ENCODE measurements around the gene THUMPD3.

THUMPD3 gene

DNA sequence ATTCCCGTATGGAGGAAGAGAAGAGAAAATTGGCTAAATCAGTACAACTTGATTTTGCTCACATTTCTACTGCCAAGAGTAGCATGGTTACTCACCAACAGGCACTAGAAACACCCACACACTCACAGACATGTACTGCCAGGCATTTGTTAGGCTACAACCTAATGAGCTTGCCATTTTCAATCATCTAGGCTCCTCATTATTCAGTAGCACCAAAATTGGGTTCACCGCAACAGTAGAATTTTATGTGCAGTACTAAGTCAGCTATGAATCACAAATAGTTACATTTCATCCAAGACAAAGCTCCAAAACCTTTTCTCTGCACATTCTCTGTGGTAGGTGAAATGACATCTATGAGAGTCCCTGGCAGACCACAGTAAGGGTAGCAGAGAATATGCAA lies 15.0 kb upstream of the THUMPD3 start:
- TF ChIP-seq, protein P1, sequence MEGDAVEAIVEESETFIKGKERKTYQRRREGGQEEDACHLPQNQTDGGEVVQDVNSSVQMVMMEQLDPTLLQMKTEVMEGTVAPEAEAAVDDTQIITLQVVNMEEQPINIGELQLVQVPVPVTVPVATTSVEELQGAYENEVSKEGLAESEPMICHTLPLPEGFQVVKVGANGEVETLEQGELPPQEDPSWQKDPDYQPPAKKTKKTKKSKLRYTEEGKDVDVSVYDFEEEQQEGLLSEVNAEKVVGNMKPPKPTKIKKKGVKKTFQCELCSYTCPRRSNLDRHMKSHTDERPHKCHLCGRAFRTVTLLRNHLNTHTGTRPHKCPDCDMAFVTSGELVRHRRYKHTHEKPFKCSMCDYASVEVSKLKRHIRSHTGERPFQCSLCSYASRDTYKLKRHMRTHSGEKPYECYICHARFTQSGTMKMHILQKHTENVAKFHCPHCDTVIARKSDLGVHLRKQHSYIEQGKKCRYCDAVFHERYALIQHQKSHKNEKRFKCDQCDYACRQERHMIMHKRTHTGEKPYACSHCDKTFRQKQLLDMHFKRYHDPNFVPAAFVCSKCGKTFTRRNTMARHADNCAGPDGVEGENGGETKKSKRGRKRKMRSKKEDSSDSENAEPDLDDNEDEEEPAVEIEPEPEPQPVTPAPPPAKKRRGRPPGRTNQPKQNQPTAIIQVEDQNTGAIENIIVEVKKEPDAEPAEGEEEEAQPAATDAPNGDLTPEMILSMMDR (IDR thresholded peaks at IDR 0.05; ENCODE audit: low read depth, low read length): no peak
- no peak overlapping the region for H3K4me3 ChIP-seq (ENCODE audit: low read depth, low read length)
- H3K4me1 ChIP-seq: no peaks in the 10 kb centered on the region
- H3K27me3 ChIP-seq: no peaks in the 10 kb centered on the region
- no peaks in the 10 kb centered on the region for H3K9me3 ChIP-seq
- no peaks in the 10 kb centered on the region for H3K36me3 ChIP-seq
- no peak for DNase-seq

DNA sequence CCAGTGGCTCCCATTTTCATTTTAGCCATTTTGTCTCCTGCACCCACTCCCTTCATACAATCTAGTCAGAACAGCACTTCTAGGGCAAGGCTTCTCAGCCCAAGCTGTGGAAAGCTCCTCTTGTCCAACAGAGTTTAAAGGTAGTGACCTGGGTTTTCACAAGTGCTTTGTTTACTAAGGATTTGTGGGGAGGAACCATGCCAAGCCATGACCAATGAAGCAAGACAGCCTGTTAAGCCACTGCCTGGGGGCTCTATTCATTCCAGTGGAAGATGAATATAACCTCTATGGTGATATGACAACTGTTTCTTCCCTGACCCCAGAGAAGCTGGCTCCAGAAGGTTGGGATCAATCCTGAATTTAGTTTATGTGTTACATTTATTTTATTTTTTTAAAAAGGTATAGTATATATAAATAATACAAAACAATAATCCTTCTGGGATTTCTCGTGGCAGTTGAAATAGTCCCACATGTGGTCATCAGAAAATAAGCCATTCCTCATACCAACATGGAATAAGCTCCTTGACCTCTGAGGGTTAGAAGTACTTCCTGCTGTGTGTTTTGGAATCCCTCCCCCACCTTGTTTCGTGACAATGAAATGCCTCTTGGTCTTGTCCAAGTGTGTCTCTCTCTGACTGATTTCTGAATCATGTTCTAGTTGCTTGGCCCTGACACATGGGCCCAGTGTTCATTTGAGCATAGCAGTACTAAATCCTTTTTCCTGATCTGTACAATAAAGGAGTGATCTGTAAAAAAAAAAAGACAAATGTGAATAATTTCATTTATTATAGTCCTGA lies 13.3 kb upstream of the THUMPD3 start:
- peak; percentile 10 for DNase-seq
- no peaks in the 10 kb centered on the region for H3K36me3 ChIP-seq
- no peaks in the 10 kb centered on the region for H3K27me3 ChIP-seq
- no peaks in the 10 kb centered on the region for H3K4me1 ChIP-seq
- H3K4me3 ChIP-seq (ENCODE audit: low read depth, low read length): no peak overlapping the region
- H3K9me3 ChIP-seq: no peaks in the 10 kb centered on the region
- TF ChIP-seq, protein P1 (IDR thresholded peaks at IDR 0.05; ENCODE audit: low read depth, low read length): no peak

DNA sequence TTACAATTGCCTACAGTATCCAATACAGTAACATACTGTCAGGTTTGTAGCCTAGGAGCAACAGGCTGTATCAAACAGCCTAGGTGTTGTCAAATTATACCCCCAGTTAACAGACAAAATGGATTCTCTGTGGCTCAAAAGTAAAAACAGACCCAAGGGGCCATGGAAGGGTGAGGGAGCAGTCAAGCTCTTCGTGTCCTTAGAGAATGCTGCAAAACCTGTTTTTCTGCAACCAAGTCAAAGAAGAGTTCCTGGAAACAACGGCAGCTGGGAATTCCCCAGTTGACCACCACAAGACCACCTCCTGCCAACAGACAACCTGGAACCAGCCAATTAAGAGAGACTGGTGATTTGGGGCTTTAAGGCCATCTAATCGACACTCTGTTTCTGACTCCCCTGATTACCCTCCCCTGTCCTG lies 11.1 kb upstream of the THUMPD3 start:
- no peaks in the 10 kb centered on the region for H3K27me3 ChIP-seq
- DNase-seq: no peak
- TF ChIP-seq, protein P1 (IDR thresholded peaks at IDR 0.05; ENCODE audit: low read depth, low read length): no peak
- no peaks in the 10 kb centered on the region for H3K4me1 ChIP-seq
- no peak overlapping the region for H3K4me3 ChIP-seq (ENCODE audit: low read depth, low read length)
- H3K36me3 ChIP-seq: no peaks in the 10 kb centered on the region
- no peaks in the 10 kb centered on the region for H3K9me3 ChIP-seq

GRCh38 chr3:9352917-9353752 lies 9.7 kb upstream of the THUMPD3 start:
- no peaks in the 10 kb centered on the region for H3K27me3 ChIP-seq
- H3K4me3 ChIP-seq (ENCODE audit: low read depth, low read length): no peak overlapping the region
- H3K36me3 ChIP-seq: no peaks in the 10 kb centered on the region
- TF ChIP-seq, protein P1 (IDR thresholded peaks at IDR 0.05; ENCODE audit: low read depth, low read length): peak; percentile 80
- no peaks in the 10 kb centered on the region for H3K4me1 ChIP-seq
- H3K9me3 ChIP-seq: no peaks in the 10 kb centered on the region
- peak; percentile 49 for DNase-seq

- H3K27me3 ChIP-seq: no peaks in the 10 kb centered on the region
Measured at GRCh38 chr3:9361691-9362388, 1.0 kb upstream of the THUMPD3 start.

More at GRCh38 chr3:9361691-9362388, 1.0 kb upstream of the THUMPD3 start:
- H3K36me3 ChIP-seq: no peaks in the 10 kb centered on the region; the same call in 1 of the 2 replicates
- no peak for DNase-seq
- H3K9me3 ChIP-seq: no peaks in the 10 kb centered on the region
- TF ChIP-seq, protein P1 (IDR thresholded peaks at IDR 0.05; ENCODE audit: low read depth, low read length): no peak
- no peaks in the 10 kb centered on the region for H3K4me1 ChIP-seq
- H3K4me3 ChIP-seq (ENCODE audit: low read depth, low read length): no peak overlapping the region

Data from BE2C (cell line).